WTC11 (cell line): ENCODE measurements around the gene HLTF. TPM values are rescaled to one million over a fixed set of nuclear protein-coding genes. Genes with fewer than 3 reads are reported as not detected.
A peak's percentile ranks its signal among the peaks of the same experiment; 100 is the strongest.

ENCODE experiments used
- ATAC-seq: fragments of 200-7000 bp; cut with Tn5 transposase; 2 replicates; pipeline ENCODE4 v1.10.0; 2021; ENCODE audit warnings: mild to moderate bottlenecking, moderate library complexity
- CTCF ChIA-PET: fragments of 300-600 bp; sonication (Branson Sonifier 250); formaldehyde crosslinking; loops from one replicate; lab custom pipeline; 2021; ENCODE audit warnings: antibody characterized with exemption; lab: Charles Lee
- POLR2A ChIA-PET: fragments of 350-600 bp; sonication (Branson Sonifier 250); formaldehyde crosslinking; loops from one replicate; lab custom pipeline; 2021; ENCODE audit warnings: antibody characterized with exemption; lab: Charles Lee
- DNase-seq: peaks from one replicate; pipeline ENCODE4 v3.0.0; 2021; ENCODE audit warnings: low spot score
- H3K27ac Mint-ChIP-seq: 2 replicates; pipeline ENCODE4 v1.8.0; 2021; ENCODE audit warnings: mixed read lengths
- H3K27me3 Mint-ChIP-seq: 2 replicates; pipeline ENCODE4 v1.8.0; 2021; ENCODE audit warnings: low read depth, mild to moderate bottlenecking, moderate library complexity, mixed read lengths
- H3K36me3 Mint-ChIP-seq: 2 replicates; pipeline ENCODE4 v1.8.0; 2021; ENCODE audit warnings: mixed read lengths
- H3K4me1 Mint-ChIP-seq: 2 replicates; pipeline ENCODE4 v1.8.0; 2022; ENCODE audit warnings: mixed read lengths
- H3K4me3 Mint-ChIP-seq: 2 replicates; pipeline ENCODE4 v1.8.0; 2021; ENCODE audit warnings: mild to moderate bottlenecking, moderate library complexity, mixed read lengths
- H3K9me3 Mint-ChIP-seq: 2 replicates; pipeline ENCODE4 v1.8.0; 2021; ENCODE audit warnings: mixed read lengths
- AFF4 ChIP-seq: sonication (generic); formaldehyde crosslinking; IDR thresholded peaks from 2 replicates; pipeline ENCODE4 v1.8.1; 2023; ENCODE audit warnings: mild to moderate bottlenecking, missing genetic modification reagents, borderline replicate concordance
- ATF3 ChIP-seq: sonication (generic); formaldehyde crosslinking; conservative IDR thresholded peaks from 2 replicates; pipeline ENCODE4 v1.8.1; 2022; ENCODE audit warnings: mild to moderate bottlenecking, missing genetic modification reagents
- E2F1 ChIP-seq: sonication (generic); formaldehyde crosslinking; IDR thresholded peaks from 2 replicates; pipeline ENCODE4 v1.8.0; 2022; ENCODE audit warnings: mild to moderate bottlenecking, missing genetic modification reagents
- E2F4 ChIP-seq: sonication (generic); formaldehyde crosslinking; IDR thresholded peaks from 2 replicates; pipeline ENCODE4 v1.8.1; 2022; ENCODE audit warnings: low read depth, mild to moderate bottlenecking, moderate library complexity, missing genetic modification reagents, borderline replicate concordance
- ELF4 ChIP-seq: sonication (generic); formaldehyde crosslinking; IDR thresholded peaks from 2 replicates; pipeline ENCODE4 v1.8.1; 2022; ENCODE audit warnings: low read depth, mild to moderate bottlenecking, moderate library complexity, missing genetic modification reagents
- FOXP4 ChIP-seq: sonication (generic); formaldehyde crosslinking; IDR thresholded peaks from 2 replicates; pipeline ENCODE4 v1.8.0; 2022; ENCODE audit warnings: mild to moderate bottlenecking, missing genetic modification reagents
- HMGA2 ChIP-seq: fragments of 250-450 bp; sonication (Bioruptor Pico); IDR thresholded peaks from 2 replicates; pipeline ENCODE4 v1.4.0; 2021; ENCODE audit warnings: mild to moderate bottlenecking, moderate library complexity
- JUN ChIP-seq: sonication (generic); formaldehyde crosslinking; IDR thresholded peaks from 2 replicates; pipeline ENCODE4 v1.8.0; 2023; ENCODE audit warnings: mild to moderate bottlenecking, missing genetic modification reagents
- NFATC4 ChIP-seq: fragments of 250-450 bp; sonication (Bioruptor Pico); IDR thresholded peaks from 2 replicates; pipeline ENCODE4 v1.9.0; 2021; ENCODE audit warnings: mild to moderate bottlenecking
- NR1H2 ChIP-seq: sonication (generic); formaldehyde crosslinking; IDR thresholded peaks from 2 replicates; pipeline ENCODE4 v1.9.0; 2021; ENCODE audit warnings: mild to moderate bottlenecking, moderate library complexity, missing genetic modification reagents
- OVOL2 ChIP-seq: fragments of 250-450 bp; sonication (Bioruptor Pico); IDR thresholded peaks from 2 replicates; pipeline ENCODE4 v1.9.0; 2021; ENCODE audit warnings: mild to moderate bottlenecking, borderline replicate concordance
- USF2 ChIP-seq: sonication (generic); formaldehyde crosslinking; IDR thresholded peaks from 2 replicates; pipeline ENCODE4 v1.8.1; 2023; ENCODE audit warnings: mild to moderate bottlenecking, missing genetic modification reagents, moderate library complexity
- ZBTB43 ChIP-seq: sonication (generic); formaldehyde crosslinking; IDR thresholded peaks from 2 replicates; pipeline ENCODE4 v1.8.1; 2023; ENCODE audit warnings: mild to moderate bottlenecking, missing genetic modification reagents
- ZNF423 ChIP-seq: fragments of 250-450 bp; sonication (Bioruptor Pico); IDR thresholded peaks from 2 replicates; pipeline ENCODE4 v2.1.2; 2022; ENCODE audit warnings: mild to moderate bottlenecking, moderate library complexity
- ZNF512 ChIP-seq: sonication (generic); formaldehyde crosslinking; IDR thresholded peaks from 2 replicates; pipeline ENCODE4 v1.8.1; 2022; ENCODE audit warnings: missing genetic modification reagents, borderline replicate concordance
- total RNA-seq: library from RNA; stranded (reverse); gene quantifications from 3 replicates; pipeline ENCODE4 v1.2.3, GENCODE V29; 2021

The HLTF gene
- total RNA-seq, 1 experiment from 2014 or later = 62.4 TPM

- TF ChIP-seq AFF4 (CRISPR knock-in tag) (no peak), E2F1 (CRISPR knock-in tag) (no peak)
Observed at GRCh38 chr3:148992635-148993255, 93.6 kb downstream of the HLTF start (continued).

- ChIA-PET POLR2A (interaction anchor here (1.5 kb wide), 1 partner anchor 30 kb away, joined by 3 read pairs; no protein-coding TSS in a partner anchor), CTCF (interaction anchor here (0.7 to 2.5 kb wide), 6 partner anchors 30 to 497 kb away, joined by 3 to 23 read pairs (median 4); no protein-coding TSS in a partner anchor)
- Mint-ChIP-seq H3K27me3 (peaks cover 11% of the 10 kb centered on the region), H3K4me1 (peaks cover 44% of the 10 kb centered on the region), H3K9me3 (no peaks in the 10 kb centered on the region), H3K27ac (no peak overlapping the region), H3K4me3 (peak overlapping the region; percentile 65), H3K36me3 (peaks cover 24% of the 10 kb centered on the region)
- no peak for TF ChIP-seq JUN (CRISPR knock-in tag)
- TF ChIP-seq E2F4 (CRISPR knock-in tag) = no peak
- 0 out of 2 replicates have a peak, but pooled peaks have one; percentile 10 for TF ChIP-seq FOXP4
- no peak for TF ChIP-seq NFATC4 (CRISPR knock-in tag)
- TF ChIP-seq ATF3 = no peak
- no peak for TF ChIP-seq HMGA2 (CRISPR knock-in tag)
- no peak for TF ChIP-seq NR1H2 (CRISPR knock-in tag)
- no peak for TF ChIP-seq ZNF423 (CRISPR knock-in tag)
- ATAC-seq (peak; percentile 25), DNase-seq (peak; percentile 47)
Observed at GRCh38 chr3:148992027-148992634, 94.2 kb downstream of the HLTF start.

- DNase-seq (peak; percentile 77), ATAC-seq (peak; percentile 82)
- Mint-ChIP-seq H3K27me3 (peaks cover 11% of the 10 kb centered on the region), H3K27ac (no peak within 1 kb of the TSS; the same call in 1 of the 2 replicates), H3K9me3 (no peaks in the 10 kb centered on the region), H3K4me3 (peak within 1 kb of the TSS; percentile 71), H3K36me3 (peaks cover 17% of the 10 kb centered on the region), H3K4me1 (peaks cover 42% of the 10 kb centered on the region)
- ChIA-PET POLR2A (interaction anchor here (0.6 to 1.5 kb wide), 2 partner anchors 31 to 36 kb away, joined by 3 to 6 read pairs; no protein-coding TSS in a partner anchor), CTCF (interaction anchor here (0.6 to 2.5 kb wide), 8 partner anchors 17 to 498 kb away, joined by 3 to 23 read pairs (median 4); no protein-coding TSS in a partner anchor)
- TF ChIP-seq ZBTB43 (CRISPR knock-in tag) = peak; percentile 72; the same call in 1 of the 2 replicates
- no peak for TF ChIP-seq OVOL2 (CRISPR knock-in tag)
- TF ChIP-seq USF2 = peak; percentile 96
- TF ChIP-seq ZNF512 (CRISPR knock-in tag) = peak; percentile 59; the same call in 1 of the 2 replicates
- peak; percentile 89 for TF ChIP-seq ZNF423 (CRISPR knock-in tag)
- 0 out of 2 replicates have a peak, but pooled peaks have one; percentile 35 for TF ChIP-seq ELF4 (CRISPR knock-in tag)
Observed at GRCh38 chr3:148991219-148992026, 94.9 kb downstream of the HLTF start, which contains the start of gene GYG1. GYG1 (plus strand) TSS chr3:148991540; CDS start chr3:148991641, 101 bp downstream.
